SJCRH30 (cell line): ENCODE data around the gene CEP250. TPM values are rescaled to one million over a fixed set of nuclear protein-coding genes. Genes with fewer than 3 reads are reported as not detected.

ENCODE experiments used
- DNase-seq, 2 experiments: peaks; one replicate each; pipeline ENCODE4 v3.0.0-alpha.2; 2015 to 2020
- H3K27ac ChIP-seq: fragments of 250-450 bp; sonication (Bioruptor Pico); 2 replicates; pipeline ENCODE4 v1.5.1; 2020; ENCODE audit warnings: mild to moderate bottlenecking, moderate library complexity
- H3K27me3 ChIP-seq: fragments of 250-450 bp; sonication (Bioruptor Pico); 2 replicates; pipeline ENCODE4 v1.5.1; 2020; ENCODE audit warnings: mild to moderate bottlenecking, moderate library complexity
- H3K36me3 ChIP-seq: fragments of 250-450 bp; sonication (Bioruptor Pico); 2 replicates; pipeline ENCODE4 v1.5.1; 2020; ENCODE audit warnings: mild to moderate bottlenecking, moderate library complexity
- H3K4me1 ChIP-seq: fragments of 250-450 bp; sonication (Bioruptor Pico); 2 replicates; pipeline ENCODE4 v1.5.1; 2020; ENCODE audit warnings: mild to moderate bottlenecking, moderate library complexity
- H3K4me3 ChIP-seq: fragments of 250-450 bp; sonication (Bioruptor Pico); 2 replicates; pipeline ENCODE4 v1.5.1; 2020; ENCODE audit warnings: mild to moderate bottlenecking, moderate library complexity
- H3K9me3 ChIP-seq: fragments of 250-450 bp; sonication (Bioruptor Pico); replicated peaks from 2 replicates; pipeline ENCODE4 v1.5.1; 2020; ENCODE audit warnings: mild to moderate bottlenecking, moderate library complexity
- total RNA-seq: library from RNA; depleted of rRNA; stranded (reverse); fragments of >200 nt; shearing (Covaris generic); gene quantifications from 2 replicates; pipeline ENCODE4 v1.2.3, GENCODE V29; 2014

The CEP250 gene
- total RNA-seq, 1 experiment from 2014 or later = 37.3 TPM

DNA sequence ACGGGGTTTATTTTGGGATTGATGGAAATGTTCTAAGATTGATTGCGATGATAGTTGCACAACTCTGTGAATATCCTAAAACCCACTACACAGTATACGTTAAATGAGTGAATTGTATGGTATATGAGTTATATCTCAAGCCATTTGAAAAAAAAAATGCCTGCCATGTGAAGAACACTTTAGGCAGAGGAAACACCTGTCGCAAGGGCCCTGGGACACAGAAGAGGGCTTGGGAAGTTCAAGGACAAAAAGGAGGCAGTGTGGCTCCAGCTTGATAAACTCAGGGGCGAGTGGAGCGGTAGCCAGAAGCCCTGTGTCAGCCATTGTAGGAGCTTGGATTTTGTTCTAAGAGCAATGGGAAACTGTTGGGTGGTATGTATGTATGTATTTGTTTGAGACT is 37.0 kb downstream of the CEP250 start:
- Histone ChIP-seq H3K9me3 (no peaks in the 10 kb centered on the region), H3K36me3 (peaks cover 52% of the 10 kb centered on the region), H3K4me3 (no peak overlapping the region), H3K27me3 (no peaks in the 10 kb centered on the region), H3K27ac (no peak overlapping the region), H3K4me1 (peaks cover 10% of the 10 kb centered on the region; the same call in 1 of the 2 replicates)
- no peak for DNase-seq

DNA sequence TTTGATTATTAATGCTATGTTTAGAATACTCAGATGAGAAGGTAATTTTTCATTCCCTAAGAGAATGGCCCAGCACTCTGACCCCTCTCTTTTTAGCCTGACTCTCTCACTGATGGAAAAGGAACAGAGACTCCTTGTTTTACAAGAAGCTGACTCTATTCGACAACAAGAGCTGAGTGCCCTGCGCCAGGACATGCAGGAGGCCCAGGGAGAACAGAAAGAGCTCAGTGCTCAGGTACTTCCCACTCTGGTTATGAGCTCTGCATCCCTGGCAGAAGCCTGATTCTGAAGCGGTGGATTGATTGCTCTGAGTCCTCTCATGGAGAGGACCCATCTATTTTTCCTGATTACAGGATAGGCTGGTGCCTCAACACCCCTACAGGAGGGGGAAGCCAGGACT is 41.1 kb downstream of the CEP250 start:
- H3K27ac ChIP-seq = no peak overlapping the region
- H3K36me3 ChIP-seq = peaks cover 47% of the 10 kb centered on the region
- H3K27me3 ChIP-seq = no peaks in the 10 kb centered on the region

DNA sequence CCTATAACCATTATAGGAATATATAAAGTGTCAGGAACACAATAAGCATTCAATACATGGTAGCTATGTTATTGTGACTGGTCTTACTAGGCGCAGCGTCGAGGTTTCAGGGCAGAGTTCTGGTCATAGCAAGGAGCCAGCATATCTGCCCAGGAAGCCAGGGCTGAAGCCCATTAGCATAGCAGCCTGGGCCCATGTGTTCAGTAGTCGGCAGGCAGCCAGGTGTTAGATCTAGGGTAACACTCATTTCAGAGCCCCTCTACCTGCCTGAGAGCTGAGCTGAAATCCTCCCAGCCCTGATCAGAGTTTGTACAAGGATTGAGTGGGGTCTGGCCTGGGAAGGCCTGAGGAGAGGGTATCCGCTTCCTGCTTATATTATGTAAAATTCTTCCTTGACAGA is 41.9 kb downstream of the CEP250 start:
- H3K27ac ChIP-seq = peak overlapping the region; percentile 21
- no peaks in the 10 kb centered on the region for H3K9me3 ChIP-seq
- DNase-seq = peak in 1 of 2 experiments; percentile 46
- no peaks in the 10 kb centered on the region for H3K27me3 ChIP-seq
- H3K4me1 ChIP-seq = peaks cover 18% of the 10 kb centered on the region
- H3K4me3 ChIP-seq = no peak overlapping the region
- H3K36me3 ChIP-seq = peaks cover 47% of the 10 kb centered on the region

More for the DNA sequence above, 41.1 kb downstream of the CEP250 start:
- Histone ChIP-seq H3K4me1 (peaks cover 18% of the 10 kb centered on the region), H3K9me3 (no peaks in the 10 kb centered on the region), H3K4me3 (no peak overlapping the region)
- no peak for DNase-seq

DNA sequence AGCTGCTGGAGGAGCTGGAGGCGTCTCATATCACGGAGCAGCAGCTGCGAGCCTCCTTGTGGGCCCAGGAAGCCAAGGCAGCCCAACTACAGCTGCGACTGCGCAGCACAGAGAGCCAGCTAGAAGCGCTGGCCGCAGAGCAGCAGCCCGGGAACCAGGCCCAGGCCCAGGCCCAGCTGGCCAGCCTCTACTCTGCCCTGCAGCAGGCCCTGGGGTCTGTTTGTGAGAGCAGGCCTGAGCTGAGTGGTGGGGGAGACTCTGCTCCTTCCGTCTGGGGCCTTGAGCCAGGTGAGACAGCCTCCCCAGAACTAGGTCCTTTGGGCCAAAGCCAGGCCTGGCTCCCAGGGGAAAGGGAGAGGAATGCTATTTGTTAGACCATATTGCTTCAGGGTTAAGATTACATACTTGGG is 42.4 kb downstream of the CEP250 start:
- peak; percentile 86 to 88 for DNase-seq
- H3K4me1 ChIP-seq = peaks cover 18% of the 10 kb centered on the region
- peaks cover 52% of the 10 kb centered on the region for H3K36me3 ChIP-seq
- H3K27me3 ChIP-seq = no peaks in the 10 kb centered on the region
- no peak overlapping the region for H3K4me3 ChIP-seq
- no peaks in the 10 kb centered on the region for H3K9me3 ChIP-seq
- H3K27ac ChIP-seq = peak overlapping the region; percentile 21

DNA sequence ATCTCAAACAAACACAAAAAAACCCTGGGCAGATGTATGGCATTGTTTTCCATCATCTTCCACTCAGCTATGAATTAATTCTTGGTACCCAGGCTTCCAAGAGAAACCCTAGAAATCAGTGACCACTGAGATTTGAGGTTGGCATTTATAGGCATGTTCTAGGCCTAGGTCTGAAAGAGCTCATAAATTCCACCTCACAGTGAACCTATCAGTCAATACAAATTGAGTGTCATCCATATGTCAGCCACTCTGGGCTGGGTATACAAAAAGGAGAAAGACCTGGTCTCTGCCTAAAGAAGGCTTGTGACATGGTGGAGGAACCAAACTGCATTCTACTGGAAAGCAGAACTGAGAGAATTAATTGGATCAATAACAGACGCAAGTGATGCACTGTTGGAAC is 43.9 kb downstream of the CEP250 start:
- peaks cover 18% of the 10 kb centered on the region for H3K4me1 ChIP-seq
- no peaks in the 10 kb centered on the region for H3K9me3 ChIP-seq
- H3K27me3 ChIP-seq = no peaks in the 10 kb centered on the region
- DNase-seq = no peak
- peaks cover 53% of the 10 kb centered on the region for H3K36me3 ChIP-seq
- no peak overlapping the region for H3K27ac ChIP-seq
- no peak overlapping the region for H3K4me3 ChIP-seq

DNA sequence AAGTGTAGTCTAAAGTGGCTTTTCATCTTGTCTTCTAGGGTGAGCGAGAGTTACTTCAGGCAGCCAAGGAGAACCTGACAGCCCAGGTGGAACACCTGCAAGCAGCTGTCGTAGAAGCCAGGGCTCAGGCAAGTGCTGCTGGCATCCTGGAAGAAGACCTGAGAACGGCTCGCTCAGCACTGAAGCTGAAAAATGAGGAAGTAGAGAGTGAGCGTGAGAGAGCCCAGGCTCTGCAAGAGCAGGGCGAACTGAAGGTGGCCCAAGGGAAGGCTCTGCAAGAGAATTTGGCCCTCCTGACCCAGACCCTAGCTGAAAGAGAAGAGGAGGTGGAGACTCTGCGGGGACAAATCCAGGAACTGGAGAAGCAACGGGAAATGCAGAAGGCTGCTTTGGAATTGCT is 47.0 kb downstream of the CEP250 start:
- Histone ChIP-seq H3K36me3 (peaks cover 46% of the 10 kb centered on the region), H3K27me3 (no peaks in the 10 kb centered on the region), H3K4me3 (no peak overlapping the region), H3K9me3 (no peaks in the 10 kb centered on the region), H3K4me1 (peaks cover 13% of the 10 kb centered on the region), H3K27ac (no peak overlapping the region)
- DNase-seq = no peak

DNA sequence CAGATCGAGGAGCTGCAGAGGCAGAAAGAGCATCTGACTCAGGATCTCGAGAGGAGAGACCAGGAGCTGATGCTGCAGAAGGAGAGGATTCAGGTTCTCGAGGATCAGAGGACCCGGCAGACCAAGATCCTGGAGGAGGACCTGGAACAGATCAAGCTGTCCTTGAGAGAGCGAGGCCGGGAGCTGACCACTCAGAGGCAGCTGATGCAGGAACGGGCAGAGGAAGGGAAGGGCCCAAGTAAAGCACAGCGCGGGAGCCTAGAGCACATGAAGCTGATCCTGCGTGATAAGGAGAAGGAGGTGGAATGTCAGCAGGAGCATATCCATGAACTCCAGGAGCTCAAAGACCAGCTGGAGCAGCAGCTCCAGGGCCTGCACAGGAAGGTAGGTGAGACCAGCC is 47.9 kb downstream of the CEP250 start:
- Histone ChIP-seq H3K9me3 (no peaks in the 10 kb centered on the region), H3K27ac (no peak overlapping the region), H3K36me3 (peaks cover 42% of the 10 kb centered on the region), H3K27me3 (no peaks in the 10 kb centered on the region), H3K4me3 (no peak overlapping the region), H3K4me1 (peaks cover 5% of the 10 kb centered on the region)
- no peak for DNase-seq

DNA sequence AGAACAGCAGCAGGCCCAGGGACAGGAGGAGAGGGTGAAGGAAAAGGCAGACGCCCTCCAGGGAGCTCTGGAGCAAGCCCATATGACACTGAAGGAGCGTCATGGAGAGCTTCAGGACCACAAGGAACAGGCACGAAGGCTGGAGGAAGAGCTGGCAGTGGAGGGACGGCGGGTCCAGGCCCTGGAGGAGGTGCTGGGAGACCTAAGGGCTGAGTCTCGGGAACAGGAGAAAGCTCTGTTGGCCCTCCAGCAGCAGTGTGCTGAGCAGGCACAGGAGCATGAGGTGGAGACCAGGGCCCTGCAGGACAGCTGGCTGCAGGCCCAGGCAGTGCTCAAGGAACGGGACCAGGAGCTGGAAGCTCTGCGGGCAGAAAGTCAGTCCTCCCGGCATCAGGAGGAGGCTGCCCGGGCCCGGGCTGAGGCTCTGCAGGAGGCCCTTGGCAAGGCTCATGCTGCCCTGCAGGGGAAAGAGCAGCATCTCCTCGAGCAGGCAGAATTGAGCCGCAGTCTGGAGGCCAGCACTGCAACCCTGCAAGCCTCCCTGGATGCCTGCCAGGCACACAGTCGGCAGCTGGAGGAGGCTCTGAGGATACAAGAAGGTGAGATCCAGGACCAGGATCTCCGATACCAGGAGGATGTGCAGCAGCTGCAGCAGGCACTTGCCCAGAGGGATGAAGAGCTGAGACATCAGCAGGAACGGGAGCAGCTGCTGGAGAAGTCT is 48.6 kb downstream of the CEP250 start:
- no peak overlapping the region for H3K4me3 ChIP-seq
- H3K27ac ChIP-seq = no peak overlapping the region
- H3K36me3 ChIP-seq = peaks cover 37% of the 10 kb centered on the region
- peak; percentile 41 to 42 for DNase-seq
- H3K9me3 ChIP-seq = no peaks in the 10 kb centered on the region
- H3K27me3 ChIP-seq = no peaks in the 10 kb centered on the region
- peaks cover 5% of the 10 kb centered on the region; the same call in 1 of the 2 replicates for H3K4me1 ChIP-seq

DNA sequence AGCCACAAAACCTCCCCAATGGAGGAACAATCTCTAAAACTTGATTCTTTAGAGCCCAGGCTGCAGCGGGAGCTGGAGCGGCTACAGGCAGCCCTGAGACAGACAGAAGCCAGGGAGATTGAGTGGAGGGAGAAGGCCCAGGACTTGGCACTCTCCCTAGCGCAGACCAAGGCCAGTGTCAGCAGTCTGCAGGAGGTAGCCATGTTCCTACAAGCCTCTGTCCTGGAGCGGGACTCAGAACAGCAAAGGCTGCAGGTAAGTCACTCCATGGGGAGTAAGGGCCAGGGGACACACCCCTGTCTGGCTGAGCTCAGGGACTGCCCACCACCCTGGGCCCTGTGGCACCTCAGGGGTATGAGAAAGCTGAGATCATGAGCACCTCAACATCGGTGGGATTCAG is 49.4 kb downstream of the CEP250 start:
- no peak overlapping the region for H3K27ac ChIP-seq
- H3K36me3 ChIP-seq = peaks cover 35% of the 10 kb centered on the region
- H3K27me3 ChIP-seq = no peaks in the 10 kb centered on the region
- no peak for DNase-seq
- H3K4me1 ChIP-seq = peaks cover 5% of the 10 kb centered on the region; the same call in 1 of the 2 replicates
- no peak overlapping the region for H3K4me3 ChIP-seq
- H3K9me3 ChIP-seq = no peaks in the 10 kb centered on the region

DNA sequence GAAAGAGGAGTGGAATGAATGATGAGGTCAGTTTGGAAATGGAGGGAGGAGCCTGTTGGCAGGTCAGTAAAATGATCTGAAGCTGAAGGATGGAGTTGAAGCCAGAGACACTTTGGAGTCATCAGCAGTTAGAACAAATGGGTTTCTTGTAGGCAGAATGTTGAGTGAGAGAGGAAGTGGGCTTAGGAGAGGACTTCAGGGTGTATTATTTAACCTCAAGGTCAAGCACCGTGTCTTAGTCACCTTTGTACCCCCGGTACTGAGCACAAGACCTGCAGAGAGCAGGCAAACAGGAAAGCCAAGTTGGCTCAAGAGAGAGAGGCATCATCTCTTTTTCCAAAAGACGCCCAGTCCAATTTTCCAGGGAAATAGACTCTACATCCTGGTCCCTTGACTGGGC is 50.8 kb downstream of the CEP250 start:
- H3K27ac ChIP-seq = no peak overlapping the region
- H3K4me3 ChIP-seq = no peak overlapping the region
- no peak for DNase-seq
- H3K4me1 ChIP-seq = peaks cover 5% of the 10 kb centered on the region; the same call in 1 of the 2 replicates
- H3K36me3 ChIP-seq = peaks cover 31% of the 10 kb centered on the region
- no peaks in the 10 kb centered on the region for H3K9me3 ChIP-seq
- H3K27me3 ChIP-seq = no peaks in the 10 kb centered on the region

DNA sequence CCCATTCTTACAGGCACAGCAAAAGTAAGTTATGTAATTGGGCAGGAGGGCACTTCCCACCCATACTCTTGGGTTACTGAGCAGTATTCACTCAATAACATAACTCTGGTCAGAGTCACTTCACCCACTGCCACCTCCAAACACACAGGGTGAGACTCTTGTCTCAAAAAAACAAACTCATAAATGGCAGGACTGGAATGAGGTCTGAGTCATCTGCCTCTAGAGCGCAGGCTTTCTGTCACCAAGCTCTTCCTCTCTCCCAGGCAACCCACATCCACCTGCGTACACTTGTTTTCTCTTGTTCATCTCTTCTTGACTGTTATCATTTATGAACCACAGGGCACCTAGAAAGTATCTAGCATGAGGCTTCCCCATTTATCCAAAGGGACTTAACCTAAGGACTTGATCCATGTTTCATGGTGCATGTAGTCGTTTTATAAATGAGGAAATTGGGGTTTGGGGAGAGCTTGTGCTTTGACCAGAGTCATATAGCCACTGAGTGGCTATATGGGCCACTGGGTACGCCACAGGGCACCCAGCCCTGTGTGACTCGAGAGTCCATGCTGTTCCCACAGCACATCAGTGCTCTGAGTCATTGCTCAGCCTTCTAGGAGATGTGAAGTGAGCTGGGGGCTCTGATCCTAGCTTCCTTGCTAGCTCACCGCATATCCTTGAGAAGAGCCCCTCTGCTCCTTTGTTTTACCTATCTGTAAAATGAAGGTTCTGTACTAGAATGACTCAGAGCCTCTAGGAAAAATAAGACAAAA is 51.7 kb downstream of the CEP250 start:
- peaks cover 5% of the 10 kb centered on the region; the same call in 1 of the 2 replicates for H3K4me1 ChIP-seq
- H3K27ac ChIP-seq = no peak overlapping the region
- no peak for DNase-seq
- H3K9me3 ChIP-seq = no peaks in the 10 kb centered on the region
- H3K4me3 ChIP-seq = no peak overlapping the region
- no peaks in the 10 kb centered on the region for H3K27me3 ChIP-seq
- H3K36me3 ChIP-seq = peaks cover 35% of the 10 kb centered on the region

DNA sequence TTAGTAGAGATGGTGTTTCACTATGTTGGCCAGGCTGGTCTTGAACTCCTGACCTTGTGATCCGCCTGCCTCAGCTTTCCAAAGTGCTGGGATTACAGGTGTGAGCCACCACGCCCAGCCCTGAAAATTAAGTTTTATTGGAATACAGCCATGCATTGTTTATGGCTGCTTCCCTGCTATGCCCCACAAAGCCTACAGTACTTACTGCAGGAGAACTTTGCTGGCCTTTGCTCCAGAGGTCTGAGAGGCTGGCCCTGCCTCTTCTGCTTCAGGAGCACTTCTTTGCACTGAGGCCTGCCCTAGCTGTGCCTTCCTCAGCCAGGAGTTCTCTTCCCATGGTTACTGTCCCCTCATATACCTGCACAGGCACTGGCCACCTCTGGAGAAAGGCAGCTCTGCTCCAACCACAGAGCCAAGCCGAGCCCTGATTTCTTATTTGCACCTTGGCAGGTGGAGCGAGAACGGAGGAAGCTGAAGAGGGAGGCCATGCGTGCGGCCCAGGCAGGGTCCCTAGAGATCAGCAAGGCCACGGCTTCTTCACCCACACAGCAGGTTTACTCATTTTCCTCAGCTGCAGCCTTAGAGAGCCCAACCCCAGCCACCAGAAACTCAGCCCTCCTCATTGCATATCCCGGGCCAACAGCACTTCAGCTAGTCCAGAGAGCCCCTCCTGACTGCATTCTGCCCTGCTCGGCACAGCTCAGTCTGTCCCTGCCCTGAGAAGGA is 53.3 kb downstream of the CEP250 start:
- H3K9me3 ChIP-seq = no peaks in the 10 kb centered on the region
- no peaks in the 10 kb centered on the region for H3K27me3 ChIP-seq
- H3K27ac ChIP-seq = no peak overlapping the region
- peaks cover 5% of the 10 kb centered on the region; the same call in 1 of the 2 replicates for H3K4me1 ChIP-seq
- no peak overlapping the region for H3K4me3 ChIP-seq
- H3K36me3 ChIP-seq = peaks cover 24% of the 10 kb centered on the region
- no peak for DNase-seq

DNA sequence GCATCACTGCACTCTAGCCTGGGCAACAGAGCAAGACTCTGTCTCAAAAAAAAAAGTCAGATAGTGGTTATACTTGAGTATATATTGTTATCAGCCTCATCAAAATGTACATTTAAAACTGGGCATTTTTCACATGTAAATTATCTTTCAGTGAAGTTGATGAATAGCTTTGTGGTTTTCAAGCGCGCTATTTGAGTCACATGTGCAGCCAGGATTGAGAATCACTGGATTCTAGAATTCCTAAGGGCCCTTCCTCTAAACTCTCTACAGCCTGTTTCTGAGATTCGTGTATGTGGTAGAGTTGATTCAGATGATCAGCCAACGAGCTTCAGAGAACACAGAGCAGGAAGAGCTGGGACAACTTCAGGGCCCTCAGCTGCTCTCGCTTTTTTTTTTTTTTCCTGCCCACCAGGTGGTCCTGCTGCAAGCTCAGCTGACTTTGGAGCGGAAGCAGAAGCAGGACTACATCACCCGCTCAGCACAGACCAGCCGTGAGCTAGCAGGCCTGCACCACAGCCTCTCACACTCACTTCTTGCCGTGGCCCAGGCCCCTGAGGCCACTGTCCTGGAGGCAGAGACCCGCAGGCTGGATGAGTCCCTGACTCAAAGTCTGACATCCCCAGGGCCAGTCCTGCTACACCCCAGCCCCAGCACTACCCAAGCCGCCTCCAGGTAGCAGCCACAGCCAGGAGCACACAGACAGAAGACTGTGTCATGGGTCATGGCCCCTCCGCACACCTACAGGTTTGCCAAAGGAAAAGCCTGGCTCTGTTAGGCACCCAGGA is 55.7 kb downstream of the CEP250 start:
- no peak for DNase-seq
- H3K27ac ChIP-seq = no peak overlapping the region
- H3K4me3 ChIP-seq = no peak overlapping the region
- H3K36me3 ChIP-seq = peaks cover 14% of the 10 kb centered on the region
- no peaks in the 10 kb centered on the region for H3K27me3 ChIP-seq
- no peaks in the 10 kb centered on the region for H3K9me3 ChIP-seq
- no peaks in the 10 kb centered on the region for H3K4me1 ChIP-seq

DNA sequence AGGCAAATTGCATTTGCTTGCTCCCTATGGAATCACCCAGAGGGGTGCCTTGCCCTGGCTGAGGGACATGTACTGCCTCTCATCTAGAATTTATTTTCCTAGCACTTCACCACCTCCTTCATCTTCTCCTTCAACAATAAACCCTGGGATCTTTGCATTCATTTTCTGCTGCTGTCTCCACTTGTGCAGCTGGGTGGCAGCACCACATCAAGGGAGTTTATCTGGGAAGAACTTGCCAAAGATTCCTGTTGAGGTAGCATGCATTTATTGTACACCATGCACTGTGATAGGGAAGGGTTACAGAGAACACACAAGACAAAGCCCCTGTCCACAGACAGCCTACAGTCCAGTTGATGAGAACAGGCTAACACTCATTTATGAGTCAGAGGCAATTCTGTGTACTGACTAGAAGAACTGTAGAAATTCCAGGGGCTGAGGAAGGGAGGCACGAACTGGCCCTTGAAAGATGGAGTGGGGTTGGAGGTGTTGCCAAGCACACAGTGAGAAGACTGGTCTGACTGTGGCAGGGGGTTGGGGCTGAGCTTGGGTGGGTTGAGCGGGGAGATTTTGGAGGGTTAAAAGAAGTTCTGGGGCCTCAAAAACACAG is 56.5 kb downstream of the CEP250 start:
- no peaks in the 10 kb centered on the region for H3K4me1 ChIP-seq
- no peak overlapping the region for H3K4me3 ChIP-seq
- H3K27ac ChIP-seq = no peak overlapping the region
- H3K9me3 ChIP-seq = no peaks in the 10 kb centered on the region
- no peaks in the 10 kb centered on the region for H3K27me3 ChIP-seq
- peaks cover 14% of the 10 kb centered on the region for H3K36me3 ChIP-seq
- DNase-seq = peak; percentile 34 to 71
